Measurements from ENCODE around the gene RAB11FIP5. TPM values are rescaled to one million over a fixed set of nuclear protein-coding genes. Genes with fewer than 3 reads are reported as not detected.
A peak's percentile ranks its signal among the peaks of the same experiment; 100 is the strongest.

RAB11FIP5 gene
- total RNA-seq, 4 donors from 2014 or later, result 24.9 to 39.5 (median 29.1) TPM

GRCh38 chr2:73092146-73092783 lies 20.5 kb downstream of the RAB11FIP5 start:
- no peak for DNase-seq (ENCODE audit: low spot score in 2 of 2)
- Histone ChIP-seq H3K4me3 (no peak overlapping the region), H3K27ac (no peak overlapping the region), H3K9me3 (no peaks in the 10 kb centered on the region), H3K27me3 (no peaks in the 10 kb centered on the region), H3K36me3 (peaks cover 17% of the 10 kb centered on the region), H3K4me1 (peaks cover 26% of the 10 kb centered on the region)
- 61% methylated on average over 7 of the region's 7 CpGs for WGBS
- TF ChIP-seq POLR2A (IDR thresholded peaks at IDR 0.05) (no peak), POLR2AphosphoS5 (IDR thresholded peaks at IDR 0.05) (no peak), EP300 (IDR thresholded peaks at IDR 0.05) (no peak), CTCF (IDR thresholded peaks at IDR 0.05) (no peak)

DNA sequence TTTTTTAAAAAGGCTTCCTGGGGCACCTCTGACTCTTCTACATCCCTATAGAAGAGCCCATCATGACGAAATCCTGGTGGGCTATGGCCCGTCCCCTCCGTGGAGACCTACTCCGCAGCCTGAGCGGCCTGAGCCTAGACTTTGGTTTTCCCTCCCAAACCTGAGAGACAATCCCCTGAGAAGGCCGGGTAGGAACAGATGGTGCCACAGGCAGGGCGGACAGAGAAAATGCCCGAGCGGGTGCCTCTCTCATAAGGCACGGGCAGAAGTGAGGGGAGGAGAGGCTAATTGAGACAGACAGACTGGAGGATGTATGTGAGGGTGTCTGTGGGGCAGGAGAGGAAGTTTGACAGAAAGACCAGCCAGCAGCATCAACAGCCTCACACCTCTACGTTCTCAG lies 21.1 kb downstream of the RAB11FIP5 start:
- TF ChIP-seq POLR2AphosphoS5 (IDR thresholded peaks at IDR 0.05) (no peak), EP300 (IDR thresholded peaks at IDR 0.05) (no peak), CTCF (IDR thresholded peaks at IDR 0.05) (no peak)
- H3K36me3 ChIP-seq, result peaks cover 23% of the 10 kb centered on the region
- no peak overlapping the region for H3K4me3 ChIP-seq
- H3K9me3 ChIP-seq, result no peaks in the 10 kb centered on the region
- WGBS, result 88% methylated on average over 11 of the region's 11 CpGs
- H3K27ac ChIP-seq, result no peak overlapping the region
- H3K27me3 ChIP-seq, result no peaks in the 10 kb centered on the region
- peaks cover 26% of the 10 kb centered on the region for H3K4me1 ChIP-seq
- no peak for DNase-seq (ENCODE audit: low spot score in 2 of 2)

GRCh38 chr2:73091164-73091563 lies 21.6 kb downstream of the RAB11FIP5 start:
- peaks cover 27% of the 10 kb centered on the region for H3K36me3 ChIP-seq

GRCh38 chr2:73089270-73090030 lies 23.3 kb downstream of the RAB11FIP5 start:
- no peak for DNase-seq (ENCODE audit: low spot score in 2 of 2)
- peaks cover 27% of the 10 kb centered on the region for H3K36me3 ChIP-seq
- H3K9me3 ChIP-seq, result no peaks in the 10 kb centered on the region
- no peaks in the 10 kb centered on the region for H3K27me3 ChIP-seq
- peak overlapping the region; percentile 18 for H3K27ac ChIP-seq
- WGBS, result 79% methylated on average over 11 of the region's 11 CpGs
- no peak overlapping the region for H3K4me3 ChIP-seq
- H3K4me1 ChIP-seq, result peaks cover 39% of the 10 kb centered on the region
- TF ChIP-seq EP300 (IDR thresholded peaks at IDR 0.05), result no peak
- no peak for TF ChIP-seq POLR2A (IDR thresholded peaks at IDR 0.05)
- TF ChIP-seq POLR2AphosphoS5 (IDR thresholded peaks at IDR 0.05), result no peak

More at GRCh38 chr2:73091164-73091563, 21.6 kb downstream of the RAB11FIP5 start:
- H3K9me3 ChIP-seq, result no peaks in the 10 kb centered on the region
- 80% methylated on average over 7 of the region's 7 CpGs for WGBS
- no peak overlapping the region for H3K27ac ChIP-seq
- H3K4me3 ChIP-seq, result no peak overlapping the region
- H3K27me3 ChIP-seq, result no peaks in the 10 kb centered on the region
- peaks cover 26% of the 10 kb centered on the region for H3K4me1 ChIP-seq
- TF ChIP-seq CTCF (IDR thresholded peaks at IDR 0.05) (no peak), EP300 (IDR thresholded peaks at IDR 0.05) (no peak), POLR2A (IDR thresholded peaks at IDR 0.05) (no peak), POLR2AphosphoS5 (IDR thresholded peaks at IDR 0.05) (no peak)
- DNase-seq (ENCODE audit: low spot score in 2 of 2), result no peak

DNA sequence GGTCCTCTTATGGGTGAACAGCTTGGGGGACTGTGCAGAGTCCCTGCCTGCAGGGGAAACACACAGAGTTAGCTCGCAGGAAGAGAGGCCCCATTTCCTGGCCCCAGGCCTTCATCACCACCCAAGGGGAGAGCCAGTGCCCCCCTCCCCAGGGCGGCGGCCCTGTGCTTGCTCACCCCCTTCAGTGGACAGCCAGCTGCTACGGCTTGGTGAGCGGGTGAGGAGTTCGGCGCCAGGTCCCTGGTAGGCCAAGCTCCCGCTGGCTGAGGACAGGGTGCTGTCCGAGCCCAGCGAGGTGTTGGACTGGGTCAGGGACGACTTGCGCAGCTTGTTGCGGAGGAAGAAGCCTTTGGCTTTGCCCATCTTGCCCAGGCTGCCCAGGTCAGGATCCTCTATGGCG lies 24.0 kb downstream of the RAB11FIP5 start:
- WGBS, result 94% methylated on average over 7 of the region's 14 CpGs
- DNase-seq (ENCODE audit: low spot score in 2 of 2), result no peak
- Histone ChIP-seq H3K4me1 (peaks cover 43% of the 10 kb centered on the region), H3K27me3 (no peaks in the 10 kb centered on the region), H3K27ac (no peak overlapping the region), H3K4me3 (no peak overlapping the region), H3K9me3 (no peaks in the 10 kb centered on the region), H3K36me3 (peaks cover 27% of the 10 kb centered on the region)
- TF ChIP-seq EP300 (IDR thresholded peaks at IDR 0.05), result no peak
- TF ChIP-seq POLR2A (IDR thresholded peaks at IDR 0.05), result no peak
- TF ChIP-seq CTCF (IDR thresholded peaks at IDR 0.05), result no peak
- no peak for TF ChIP-seq POLR2AphosphoS5 (IDR thresholded peaks at IDR 0.05)
